ENCODE data around the gene EIF2AK2.

DNA sequence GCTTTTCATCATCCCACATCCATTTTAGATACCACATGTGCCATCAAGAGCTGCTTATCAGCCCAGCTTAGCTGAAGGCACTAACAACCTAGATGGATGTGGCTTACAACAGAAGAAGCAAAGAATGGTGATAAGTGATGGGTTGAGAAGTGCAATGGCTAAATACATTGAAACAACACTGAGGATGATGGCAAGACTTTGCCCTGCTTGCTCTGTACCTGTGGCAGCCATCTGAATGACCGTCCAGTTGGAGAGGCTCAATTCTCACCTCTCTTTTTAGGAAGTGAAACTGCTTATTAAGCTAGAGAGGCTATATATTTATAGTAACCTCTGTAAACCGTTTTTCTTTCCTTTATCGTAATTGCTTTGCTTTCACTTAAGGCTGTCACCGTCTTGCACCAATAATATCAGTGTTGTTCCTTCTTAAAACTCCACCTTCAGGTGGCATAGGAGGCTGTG is 66.7 kb downstream of the EIF2AK2 start:
- TF ChIP-seq CTCF (IDR thresholded peaks at IDR 0.05) = no peak
- no peak for TF ChIP-seq CHD2 (IDR thresholded peaks at IDR 0.05; ENCODE audit: low read length, partially characterized antibody)
- no peak for TF ChIP-seq POLR2A (IDR thresholded peaks at IDR 0.05; ENCODE audit: low read length)
- TF ChIP-seq SMC3 (IDR thresholded peaks at IDR 0.05) = no peak
- TF ChIP-seq, protein P1, sequence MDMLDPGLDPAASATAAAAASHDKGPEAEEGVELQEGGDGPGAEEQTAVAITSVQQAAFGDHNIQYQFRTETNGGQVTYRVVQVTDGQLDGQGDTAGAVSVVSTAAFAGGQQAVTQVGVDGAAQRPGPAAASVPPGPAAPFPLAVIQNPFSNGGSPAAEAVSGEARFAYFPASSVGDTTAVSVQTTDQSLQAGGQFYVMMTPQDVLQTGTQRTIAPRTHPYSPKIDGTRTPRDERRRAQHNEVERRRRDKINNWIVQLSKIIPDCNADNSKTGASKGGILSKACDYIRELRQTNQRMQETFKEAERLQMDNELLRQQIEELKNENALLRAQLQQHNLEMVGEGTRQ (IDR thresholded peaks at IDR 0.05) = no peak
